SHP77 treated with DMSO at 0.1 percent for 48 hours (cell line): ENCODE measurements around the gene PCSK6.
"Not testable (repeated sequence)": the region's sequence is repeated elsewhere in the genome, so short reads cannot be mapped to it uniquely, and the experiment has no call there.

ENCODE experiments used
- DNase-seq: peaks from one replicate; lab custom pipeline; 2025; lab: John Stamatoyannopoulos, UW

Gene PCSK6

GRCh38 chr15:101307897-101308603 lies 181.5 kb downstream of the PCSK6 start:
- no peak for DNase-seq

GRCh38 chr15:101307048-101307896 lies 182.2 kb downstream of the PCSK6 start:
- no peak for DNase-seq

- no peak for DNase-seq
Measured at GRCh38 chr15:101306341-101307047, 183.0 kb downstream of the PCSK6 start.

- DNase-seq, result no peak
Measured at GRCh38 chr15:101305820-101306255, 183.7 kb downstream of the PCSK6 start.

- DNase-seq, result no peak
Measured at GRCh38 chr15:101303408-101303807, 186.1 kb downstream of the PCSK6 start.

- no peak for DNase-seq
Measured at GRCh38 chr15:101296418-101297405, 192.8 kb downstream of the PCSK6 start.

- no peak for DNase-seq
Measured at GRCh38 chr15:101295607-101296161, 193.8 kb downstream of the PCSK6 start.

- peak; percentile 68 for DNase-seq
Measured at GRCh38 chr15:101294731-101295606, 194.5 kb downstream of the PCSK6 start, which contains the start of gene SNRPA1. SNRPA1 (minus strand) TSS chr15:101295248; CDS start chr15:101295178, 70 bp downstream.

- DNase-seq, result no peak
Measured at GRCh38 chr15:101293122-101293521, 196.4 kb downstream of the PCSK6 start.

GRCh38 chr15:101288905-101289513 lies 200.5 kb downstream of the PCSK6 start:
- DNase-seq, result peak; percentile 2

GRCh38 chr15:101287342-101287741 lies 202.2 kb downstream of the PCSK6 start:
- DNase-seq, result not testable (repeated sequence)

- no peak for DNase-seq
Measured at GRCh38 chr15:101286471-101287114, 202.9 kb downstream of the PCSK6 start.

- no peak for DNase-seq
Measured at GRCh38 chr15:101283931-101284330, 205.6 kb downstream of the PCSK6 start.

GRCh38 chr15:101280007-101280406 lies 209.5 kb downstream of the PCSK6 start:
- no peak for DNase-seq

- DNase-seq, result peak; percentile 15
Measured at GRCh38 chr15:101277943-101278564, 211.5 kb downstream of the PCSK6 start.

- peak; percentile 51 for DNase-seq
Measured at GRCh38 chr15:101277038-101277822, 212.3 kb downstream of the PCSK6 start, which contains the start of gene SELENOS. SELENOS (minus strand) TSS chr15:101277485; CDS start chr15:101277417, 68 bp downstream.

GRCh38 chr15:101276501-101277037 lies 212.9 kb downstream of the PCSK6 start:
- DNase-seq, result no peak
